Skin epidermis (tissue), 12 donors: ENCODE measurements around the gene GAB1.
"Not testable (repeated sequence)": the region's sequence is repeated elsewhere in the genome, so short reads cannot be mapped to it uniquely, and the experiment has no call there.

Experiments used
- H3K27ac ChIP-seq, 21 experiments: fragments of 200-600 bp; sonication (generic) in 11 of 21; one replicate each; pipeline ENCODE4 v1.5.0; 2020; ENCODE audit warnings: mild to moderate bottlenecking in 3 of 21, inconsistent platforms in 2 of 21, moderate library complexity in 2 of 21
- H3K4me3 ChIP-seq, 7 experiments: fragments of 200-600 bp; sonication (generic) in 2 of 7; one replicate each; pipeline ENCODE4 v1.5.0; 2020; ENCODE audit warnings: inconsistent platforms in 2 of 7, mild to moderate bottlenecking in 2 of 7, moderate library complexity in 1 of 7

GAB1 gene

DNA sequence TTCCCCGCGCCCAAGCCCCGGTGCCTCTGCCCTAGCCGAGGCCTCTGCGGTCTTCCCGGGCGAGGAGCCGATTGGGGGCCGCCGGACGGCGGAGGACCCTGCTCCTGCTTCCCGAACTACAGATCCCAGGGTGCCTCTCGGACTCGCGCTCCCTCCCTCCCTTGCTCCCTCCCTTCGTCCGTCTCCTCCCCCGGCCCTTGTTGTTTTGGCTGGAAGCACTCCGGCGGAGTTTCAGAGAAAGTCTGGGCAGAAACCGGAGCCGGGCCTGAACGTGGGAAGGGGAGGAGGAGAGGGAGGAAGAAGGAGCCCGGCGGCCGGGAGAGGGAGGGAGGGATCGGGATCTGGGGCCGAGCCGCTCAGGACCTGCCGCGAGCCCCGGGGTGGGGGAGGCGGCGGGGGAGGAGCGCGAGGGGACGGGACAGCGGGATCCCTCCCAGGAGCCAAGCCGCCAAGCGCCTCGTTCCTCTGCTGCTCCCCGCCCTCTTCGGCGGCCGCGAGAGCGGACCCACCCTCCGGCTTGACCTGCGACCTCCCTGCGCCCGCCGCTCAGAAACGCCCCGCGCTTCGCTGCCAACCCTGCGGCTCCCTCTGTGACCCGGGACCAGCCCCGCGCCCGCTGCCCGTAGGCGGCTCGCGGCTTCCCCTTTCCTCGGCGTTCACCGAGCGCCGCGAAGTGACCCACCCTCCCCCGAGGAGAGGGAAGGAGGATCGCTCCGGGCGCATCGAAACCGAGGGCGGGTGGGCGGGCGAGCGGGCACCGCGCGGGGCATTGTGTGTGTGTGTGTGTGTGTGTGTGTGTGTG, 496 bp upstream of the GAB1 start:
- peak overlapping the region; percentile 53 to 90 (median 71) for H3K4me3 ChIP-seq
- peak overlapping the region; percentile 66 to 97 (median 93) for H3K27ac ChIP-seq

DNA sequence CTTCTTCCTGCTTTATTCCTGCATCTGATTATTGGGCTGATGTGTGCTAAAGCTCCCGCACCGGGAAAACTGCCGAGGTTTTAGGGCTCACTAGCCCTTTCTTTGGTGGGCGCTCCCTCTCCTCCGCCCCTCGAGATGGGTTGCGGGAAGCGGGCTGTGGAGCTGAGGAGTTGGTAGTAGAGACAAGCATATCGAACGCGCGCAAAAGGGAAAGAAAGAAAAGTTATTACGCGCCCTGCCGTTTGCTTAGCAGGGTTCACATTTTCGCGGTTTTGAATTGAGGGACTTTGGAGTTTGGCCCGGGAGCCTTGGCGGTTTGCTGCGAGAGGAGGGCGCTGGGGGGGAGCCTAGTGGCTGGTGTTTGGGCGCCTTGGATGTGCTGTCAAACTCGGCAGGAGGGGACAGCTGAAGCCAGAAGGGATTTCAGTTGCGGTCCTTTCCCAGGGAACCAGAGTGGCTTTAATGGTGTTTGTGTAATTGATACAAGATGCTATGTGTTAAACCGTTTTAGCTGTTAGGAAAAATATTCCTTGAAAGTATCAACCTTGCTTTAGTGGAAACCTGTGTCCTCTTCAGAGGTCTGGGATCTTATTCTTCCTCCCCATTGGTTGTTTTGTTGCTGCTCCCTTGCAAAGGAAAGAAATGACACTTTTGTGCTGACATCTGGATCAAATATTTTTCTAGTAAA, 1.1 kb downstream of the GAB1 start:
- Histone ChIP-seq H3K27ac (peak overlapping the region; percentile 5 to 97 (median 93)), H3K4me3 (peak overlapping the region; percentile 53 to 90 (median 71))

DNA sequence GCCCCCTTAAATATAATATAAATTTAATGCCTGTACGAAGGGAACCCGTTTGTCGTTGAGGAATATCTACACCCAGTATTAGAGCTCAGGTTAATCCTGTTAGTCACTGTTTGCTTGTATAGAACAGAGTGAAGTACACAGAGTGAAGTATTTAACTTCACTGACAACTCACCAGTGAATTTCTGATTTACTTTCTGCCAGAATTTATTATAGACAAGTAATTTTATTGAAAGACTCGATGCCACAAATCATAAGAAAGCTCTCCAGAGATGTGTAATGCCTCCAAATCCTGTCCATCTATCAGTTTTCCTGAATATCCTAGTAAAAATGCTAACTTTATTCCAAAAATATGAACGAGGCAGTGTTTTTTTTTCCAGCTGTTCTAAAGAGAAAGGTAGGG, 1.6 kb downstream of the GAB1 start:
- Histone ChIP-seq H3K27ac (peak overlapping the region in 1 of 21 experiments; percentile 86), H3K4me3 (peak overlapping the region; percentile 53 to 90 (median 71))

DNA sequence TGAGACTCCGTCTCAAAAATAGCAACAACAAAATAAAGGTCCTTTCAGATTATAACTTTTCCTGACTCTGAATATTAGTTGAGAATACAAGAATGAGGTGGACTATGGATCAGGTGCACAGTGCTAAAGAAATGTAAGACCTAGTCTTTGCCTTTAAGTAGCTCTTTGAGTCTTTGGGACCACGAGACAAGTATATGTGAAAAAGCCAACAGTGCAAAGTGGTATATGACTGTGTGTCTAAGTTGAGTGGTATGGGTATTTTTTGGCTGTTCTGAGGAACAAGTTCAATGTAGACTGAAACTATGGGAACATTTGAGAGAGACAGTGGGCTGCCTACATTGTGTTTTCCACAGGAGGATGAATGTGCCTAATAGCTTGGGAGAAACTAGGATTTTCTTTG, 2.8 kb downstream of the GAB1 start:
- no peak overlapping the region for H3K27ac ChIP-seq
- H3K4me3 ChIP-seq: no peak overlapping the region

DNA sequence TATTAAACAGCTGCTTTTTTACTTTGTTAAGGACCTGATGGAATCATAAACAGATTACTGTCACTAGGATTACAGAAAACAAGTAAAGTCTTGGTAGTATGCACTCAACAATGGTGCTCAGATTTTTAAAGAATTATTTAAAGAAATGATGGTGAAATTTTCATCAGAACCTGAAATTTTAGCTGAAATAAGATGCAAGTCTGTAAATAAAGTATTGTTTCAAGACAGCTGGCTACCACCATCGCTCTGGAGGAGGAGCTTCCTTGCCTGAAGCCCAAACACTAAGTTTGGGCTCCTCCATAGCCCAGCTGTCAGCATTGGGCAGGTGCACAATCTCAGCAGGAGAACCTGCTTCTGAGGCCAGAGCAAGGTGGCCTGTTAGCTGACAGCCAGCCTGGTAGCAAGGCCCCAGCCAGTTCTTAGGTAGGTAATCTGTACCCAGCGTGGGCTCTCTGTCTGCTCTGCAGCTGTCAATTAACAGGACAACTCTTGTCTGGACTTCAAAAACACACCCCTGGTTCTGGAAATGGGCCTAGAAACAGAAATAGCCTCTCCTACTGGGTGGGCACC, 4.6 kb downstream of the GAB1 start:
- no peak overlapping the region for H3K4me3 ChIP-seq
- H3K27ac ChIP-seq: no peak overlapping the region

DNA sequence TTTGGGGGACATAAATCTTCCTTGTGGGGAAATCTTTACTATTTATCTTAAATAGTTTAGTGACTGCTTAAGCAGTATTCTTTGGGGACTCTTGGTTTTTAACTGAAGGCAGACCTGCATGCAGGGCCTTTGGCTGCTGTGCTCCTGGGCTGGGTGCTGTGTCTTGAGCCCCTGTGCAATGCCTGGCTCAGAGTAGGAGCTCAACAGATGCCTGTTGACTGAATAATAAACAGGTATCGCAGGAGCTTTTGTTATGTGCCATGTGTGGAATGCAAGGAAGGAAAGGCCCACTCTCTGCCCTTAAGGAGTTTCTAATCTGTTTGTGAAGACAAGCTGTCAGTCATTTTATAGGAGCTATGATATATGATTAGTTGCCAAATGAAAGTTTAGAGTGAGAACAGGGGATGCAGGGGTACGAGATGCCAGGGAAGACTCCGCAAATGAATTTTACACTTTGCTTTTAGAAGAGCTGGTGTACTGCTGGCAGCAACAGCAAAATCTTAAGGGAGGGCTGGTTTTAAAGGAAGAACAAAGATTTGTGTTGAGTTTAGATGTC, 6.7 kb downstream of the GAB1 start:
- Histone ChIP-seq H3K27ac (peak overlapping the region in 4 of 21 experiments; percentile 5 to 41 (median 34)), H3K4me3 (no peak overlapping the region)

DNA sequence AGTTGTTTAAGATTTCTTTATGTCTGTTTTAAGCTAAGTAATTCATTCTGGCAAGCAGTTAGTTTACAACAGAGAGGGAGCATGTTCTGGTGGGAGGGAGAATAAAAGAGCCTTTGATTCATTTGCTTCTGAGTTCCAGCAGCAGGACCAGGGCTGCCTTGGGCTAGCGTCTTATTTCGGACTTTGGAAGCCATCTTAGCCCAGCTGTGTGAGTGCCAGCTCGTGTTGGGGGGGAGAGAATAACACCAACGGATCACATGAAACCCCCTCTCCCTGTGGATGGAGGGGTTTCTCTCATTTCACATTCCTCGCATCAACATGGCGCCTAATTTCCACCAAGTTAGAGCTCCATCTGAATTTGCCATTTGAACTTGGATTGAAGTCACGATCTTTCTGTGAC, 7.4 kb downstream of the GAB1 start:
- Histone ChIP-seq H3K27ac (peak overlapping the region in 6 of 21 experiments; percentile 5 to 58 (median 34)), H3K4me3 (no peak overlapping the region)

DNA sequence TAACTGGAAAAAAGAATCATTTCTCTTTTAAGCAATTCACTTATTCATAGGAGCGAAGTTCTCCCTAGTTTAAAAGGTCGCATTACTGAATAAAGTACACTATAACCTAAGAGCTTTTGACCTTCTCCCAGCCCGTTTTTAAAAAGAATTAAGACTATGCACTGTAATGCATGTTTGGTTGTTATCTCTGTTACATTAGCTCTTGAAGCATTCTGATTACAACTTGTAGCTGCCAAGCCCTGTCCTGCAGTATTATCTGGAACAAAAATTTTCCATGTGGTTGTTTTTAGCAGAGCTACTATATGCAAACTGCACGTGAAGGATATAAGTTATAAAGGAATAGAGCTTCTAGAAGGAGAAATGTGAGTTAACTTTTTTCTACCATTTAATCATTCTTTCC, 8.1 kb downstream of the GAB1 start:
- Histone ChIP-seq H3K27ac (peak overlapping the region in 7 of 21 experiments; percentile 20 to 67 (median 37)), H3K4me3 (no peak overlapping the region)

DNA sequence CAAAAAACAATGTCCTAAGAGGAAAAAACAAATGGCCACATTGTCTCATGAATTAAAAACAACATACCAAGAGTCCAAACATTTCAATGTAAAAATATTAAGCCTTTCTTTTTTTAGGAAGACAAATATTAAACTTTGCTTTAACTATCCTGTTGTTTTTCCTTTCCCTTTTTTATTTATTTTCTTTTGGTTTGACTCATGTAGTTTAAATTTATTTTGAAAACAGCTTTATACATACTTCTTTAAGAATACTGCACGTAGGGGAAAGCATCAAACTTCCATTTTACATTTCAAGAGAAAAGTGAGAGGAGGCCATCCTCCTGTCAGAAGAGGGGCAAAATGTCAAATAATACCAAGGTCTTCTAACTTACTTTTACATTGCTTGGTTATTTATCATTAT, 8.7 kb downstream of the GAB1 start:
- Histone ChIP-seq H3K4me3 (no peak overlapping the region), H3K27ac (peak overlapping the region in 15 of 21 experiments; percentile 5 to 67 (median 53))

DNA sequence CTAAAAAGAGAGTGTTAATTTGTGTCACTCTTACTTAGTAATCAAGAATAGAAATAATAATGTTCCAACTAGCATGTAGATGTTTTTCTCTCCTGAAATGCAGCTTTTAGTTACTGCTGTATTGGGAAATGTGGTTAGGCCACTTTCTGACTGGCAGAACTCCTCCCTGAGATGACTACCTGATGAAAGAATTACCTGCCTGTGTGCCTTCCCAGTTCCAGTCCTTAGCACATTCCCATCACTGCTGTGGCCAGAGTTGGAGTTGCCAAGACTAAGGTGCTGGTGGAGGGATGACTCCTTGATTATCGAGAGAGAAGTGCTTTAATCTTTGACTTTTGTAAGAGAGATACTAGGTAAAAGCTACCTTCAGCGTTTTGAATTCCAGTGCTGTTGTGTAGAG, 9.5 kb downstream of the GAB1 start:
- peak overlapping the region in 13 of 21 experiments; percentile 5 to 67 (median 49) for H3K27ac ChIP-seq

DNA sequence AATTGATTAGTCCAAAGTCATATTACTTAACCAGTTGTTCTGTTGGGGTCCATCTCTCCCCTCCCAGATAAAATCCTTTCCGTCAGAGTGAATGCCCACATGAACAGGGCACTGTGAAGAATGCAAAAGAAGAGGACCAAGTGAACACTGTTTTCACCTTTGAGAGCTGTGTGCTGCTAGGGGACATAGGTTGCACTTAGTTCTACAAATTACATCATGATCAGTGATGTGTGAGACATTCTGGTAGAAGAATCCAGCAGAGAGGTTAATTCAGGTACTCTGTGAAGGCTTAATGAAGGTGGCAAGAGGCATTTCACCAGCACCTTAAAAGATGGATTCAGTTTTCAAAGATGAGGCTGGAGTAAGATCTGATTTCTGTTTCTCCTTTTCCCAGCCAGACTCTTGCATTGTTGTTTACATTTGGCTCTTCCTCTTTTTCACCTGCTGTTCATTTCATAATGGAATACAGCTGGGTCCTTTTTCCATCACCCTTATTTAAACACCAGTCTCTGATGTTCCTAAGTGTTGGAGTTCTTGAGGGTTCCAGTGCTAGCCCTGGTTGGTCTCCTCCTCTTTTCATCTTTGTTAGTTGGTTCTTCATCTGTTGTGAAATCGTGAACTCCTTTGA, 10.9 kb downstream of the GAB1 start:
- Histone ChIP-seq H3K4me3 (no peak overlapping the region), H3K27ac (peak overlapping the region in 1 of 21 experiments; percentile 32)

More for the DNA sequence above, 9.5 kb downstream of the GAB1 start:
- no peak overlapping the region for H3K4me3 ChIP-seq

DNA sequence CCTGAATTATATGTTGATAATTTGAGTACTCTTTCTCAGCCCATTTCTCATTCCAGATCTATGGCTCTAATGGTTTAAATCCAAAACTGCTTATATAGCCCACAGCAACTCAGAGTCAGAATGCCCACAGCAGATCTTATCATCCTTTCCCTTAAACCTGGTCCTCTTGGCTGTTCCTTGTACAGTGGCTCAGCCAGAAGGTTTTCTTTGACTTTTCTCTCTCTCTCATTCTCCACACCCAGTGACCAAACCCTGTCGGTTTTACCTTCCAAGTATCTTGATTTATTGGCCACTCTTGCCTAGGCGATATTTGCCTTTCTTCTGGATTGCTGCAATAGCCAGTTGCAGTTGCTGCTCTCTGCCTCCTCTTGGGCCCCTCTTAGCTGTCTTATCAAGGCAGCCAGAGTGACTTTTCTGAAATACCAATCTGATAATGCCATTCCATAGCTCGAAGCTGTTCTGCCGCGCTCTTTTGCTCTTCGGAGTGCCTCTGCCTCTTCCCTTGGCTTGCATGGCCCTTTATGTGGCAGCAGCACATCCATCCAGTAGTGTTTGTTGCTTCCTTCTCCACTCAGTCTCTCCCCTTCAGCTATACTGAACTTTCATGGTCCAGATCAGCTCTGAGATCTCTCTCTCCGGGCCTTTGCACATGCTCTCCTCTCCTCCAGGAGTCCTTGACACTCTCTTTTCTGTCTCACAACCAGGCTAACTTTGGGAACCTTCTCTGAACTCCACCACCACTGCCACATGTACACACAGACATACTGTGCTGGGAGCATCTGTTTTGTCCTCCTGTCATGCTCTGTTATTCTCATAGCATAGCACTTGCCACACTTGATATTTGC, 11.8 kb downstream of the GAB1 start:
- Histone ChIP-seq H3K4me3 (no peak overlapping the region), H3K27ac (no peak overlapping the region)

DNA sequence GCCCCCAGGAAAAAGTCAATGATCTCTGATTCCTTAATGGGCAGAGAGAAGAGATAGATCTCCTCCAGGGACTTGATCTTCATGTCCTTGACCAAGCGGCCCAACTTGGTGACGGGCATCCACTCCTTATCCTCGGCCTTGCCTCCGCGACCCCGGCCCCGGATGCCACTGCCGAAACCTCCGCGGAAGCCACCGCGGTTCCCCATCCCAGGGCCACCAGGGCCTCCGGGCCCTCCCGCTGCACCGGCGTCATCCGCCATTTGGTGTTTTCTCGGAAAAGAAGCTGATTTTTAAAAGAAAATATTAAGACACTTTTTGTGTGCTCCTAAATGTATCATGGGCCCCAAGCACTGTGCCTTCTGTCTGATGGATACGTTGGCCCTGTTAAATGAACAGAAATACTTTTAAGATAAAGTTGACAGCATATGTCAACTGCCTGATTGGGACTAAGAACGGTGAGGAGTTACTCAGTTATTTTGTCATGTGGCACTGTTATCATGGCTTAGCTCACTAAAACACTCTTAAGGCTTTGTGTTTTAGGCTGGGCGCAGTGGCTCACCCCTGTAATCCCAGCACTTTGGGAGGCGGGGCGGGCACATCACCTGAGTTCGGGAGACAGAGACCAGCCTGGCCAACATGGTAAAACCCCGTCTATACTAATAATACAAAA, 13.3 kb downstream of the GAB1 start:
- H3K4me3 ChIP-seq, H3K27ac ChIP-seq: not testable (repeated sequence)

DNA sequence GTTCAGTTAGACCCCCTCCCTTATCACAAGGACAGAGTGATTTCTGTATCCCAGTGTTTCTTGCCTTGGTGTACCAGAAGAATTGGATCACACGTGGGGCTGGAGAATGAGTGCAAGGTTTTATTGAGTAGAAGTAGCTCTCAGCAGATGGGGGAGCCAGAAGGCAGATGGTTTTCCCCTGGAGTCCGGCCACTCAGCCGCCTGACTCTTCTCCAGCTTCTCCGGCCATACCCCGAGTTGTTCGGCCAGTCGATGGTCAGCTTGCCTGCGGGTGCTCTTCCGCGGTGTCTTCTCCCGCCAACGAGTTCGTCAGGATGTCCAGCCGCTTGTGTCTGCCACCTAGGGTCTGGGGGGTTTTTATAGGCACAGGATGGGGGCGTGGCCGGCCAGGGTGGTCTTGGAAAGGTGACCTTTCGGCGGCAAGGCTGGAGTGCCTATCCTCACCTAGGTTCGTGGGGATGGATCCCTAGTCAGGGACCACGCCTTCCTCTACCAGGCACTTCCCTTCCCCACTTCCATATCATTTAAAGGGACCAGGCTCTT, 14.5 kb downstream of the GAB1 start:
- Histone ChIP-seq H3K27ac (peak overlapping the region in 2 of 21 experiments; percentile 20 to 31), H3K4me3 (no peak overlapping the region)

DNA sequence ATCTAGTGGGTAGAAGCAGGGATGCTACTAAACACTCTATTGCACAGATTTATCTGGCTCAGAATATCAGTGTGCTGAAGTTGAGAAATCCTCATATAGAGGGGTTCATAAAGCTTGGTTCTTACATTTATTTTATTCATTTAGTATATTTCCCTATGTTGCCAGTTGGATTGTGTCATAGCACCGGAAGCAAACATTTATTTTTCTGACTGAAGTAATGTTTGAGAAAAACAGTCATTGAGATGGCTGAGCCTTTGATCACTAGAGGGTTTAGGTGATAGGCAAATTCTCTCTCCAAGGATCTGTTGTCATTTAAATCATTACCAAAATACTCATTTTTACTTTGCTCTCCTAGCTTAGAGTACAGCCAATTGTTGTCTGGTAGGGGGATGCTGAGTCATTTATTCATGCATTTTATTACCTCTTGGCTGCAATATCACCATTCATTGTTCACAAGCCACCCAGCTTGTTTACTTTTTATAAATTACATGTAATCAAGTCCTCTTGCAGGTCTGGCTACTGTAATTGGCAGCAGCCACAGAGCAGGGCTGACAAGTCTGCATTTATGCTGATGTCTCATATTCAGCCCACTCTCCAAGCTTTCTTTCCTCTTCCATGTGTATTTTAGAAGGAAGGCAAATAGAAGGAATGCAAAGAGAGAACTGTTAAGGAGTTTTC, 15.2 kb downstream of the GAB1 start:
- H3K27ac ChIP-seq: peak overlapping the region in 8 of 21 experiments; percentile 3 to 63 (median 26)
- no peak overlapping the region for H3K4me3 ChIP-seq

DNA sequence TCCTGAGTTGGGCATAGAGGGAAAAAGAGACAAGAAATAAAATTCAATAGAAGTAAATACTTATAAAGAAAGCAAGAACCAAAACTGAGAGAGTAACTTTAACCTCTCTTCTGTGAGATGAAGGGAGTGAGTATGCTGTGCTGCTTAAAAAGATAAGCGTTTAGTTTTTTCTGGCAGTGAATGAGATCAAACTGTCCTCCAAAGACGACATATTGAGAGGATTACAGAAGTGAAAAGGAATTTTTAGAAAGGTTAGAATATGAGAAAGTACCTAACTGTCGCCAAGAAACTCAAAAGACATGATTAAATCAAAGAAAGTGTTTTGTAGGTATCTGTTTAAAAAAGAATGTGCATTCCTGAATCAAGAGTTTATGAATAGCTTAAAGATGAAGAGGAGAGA, 16.0 kb downstream of the GAB1 start:
- no peak overlapping the region for H3K4me3 ChIP-seq
- peak overlapping the region in 11 of 21 experiments; percentile 1 to 63 (median 26) for H3K27ac ChIP-seq

DNA sequence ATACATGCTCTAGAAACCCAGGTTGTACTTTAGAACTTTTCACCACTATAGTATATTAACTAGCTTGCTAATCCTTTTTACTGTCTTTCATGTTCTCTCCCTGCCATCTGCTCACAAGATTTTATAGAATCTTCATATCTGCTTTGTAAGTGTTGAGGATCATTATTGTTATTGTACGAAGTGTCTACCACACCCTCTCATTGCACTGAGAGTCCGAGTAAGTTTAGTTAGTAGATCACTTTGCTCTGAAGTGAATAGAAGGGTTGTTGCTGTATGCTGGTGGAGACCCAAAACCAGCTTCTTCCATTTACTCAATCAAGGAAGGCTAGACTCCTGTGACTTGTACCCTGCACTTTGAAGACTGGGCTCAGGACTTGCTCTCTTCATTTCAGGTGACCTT, 17.1 kb downstream of the GAB1 start:
- Histone ChIP-seq H3K27ac (peak overlapping the region in 4 of 21 experiments; percentile 17 to 44 (median 26)), H3K4me3 (no peak overlapping the region)

DNA sequence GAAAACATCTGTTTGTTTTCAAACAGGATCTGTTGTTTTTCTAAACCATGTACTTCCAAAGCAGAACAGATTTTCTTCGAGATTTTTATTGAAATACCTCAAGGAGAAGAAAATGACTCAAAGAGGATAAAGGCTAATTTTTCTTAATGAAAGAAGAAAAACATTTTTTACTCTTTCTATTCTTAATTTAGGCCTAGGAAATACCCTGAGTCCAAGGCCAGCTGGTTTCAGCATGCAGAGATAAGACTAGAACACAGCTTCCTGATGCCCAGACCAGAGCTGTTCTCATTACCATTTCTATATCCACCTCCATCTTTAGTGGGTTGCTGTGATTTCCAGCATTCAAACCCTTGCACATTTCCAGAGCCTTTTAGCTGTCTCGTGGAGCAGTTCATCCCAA, 18.3 kb downstream of the GAB1 start:
- Histone ChIP-seq H3K27ac (peak overlapping the region in 7 of 21 experiments; percentile 3 to 54 (median 44)), H3K4me3 (no peak overlapping the region)
